HepG2 (cell line): ENCODE measurements around the gene IL3RA. TPM values are rescaled to one million over a fixed set of nuclear protein-coding genes. Genes with fewer than 3 reads are reported as not detected.

ENCODE experiments used
- AGO2 ChIP-seq: fragments of 200-400 bp; formaldehyde crosslinking; optimal IDR thresholded peaks from 2 replicates; pipeline ENCODE3; 2017; ENCODE audit warnings: mild to moderate bottlenecking, low read depth, low read length, moderate library complexity
- BCLAF1 ChIP-seq: fragments of 450-650 bp; IDR thresholded peaks from 2 replicates; pipeline ENCODE4 v1.6.1; 2017; ENCODE audit warnings: mild to moderate bottlenecking
- BORCS8-MEF2B ChIP-seq: sonication (generic); formaldehyde crosslinking; IDR thresholded peaks from 2 replicates; pipeline ENCODE4 v1.8.0; 2022; ENCODE audit warnings: mild to moderate bottlenecking, missing genetic modification reagents
- HDAC6 ChIP-seq: fragments of 200-600 bp; sonication (generic); IDR thresholded peaks from 2 replicates; pipeline ENCODE4 v1.7.0; 2017; ENCODE audit warnings: mild to moderate bottlenecking, antibody characterized with exemption, low read length, low read depth
- POLR2AphosphoS2 ChIP-seq: IDR thresholded peaks from 2 replicates; pipeline ENCODE4 v1.6.1; 2011; ENCODE audit warnings: low read depth, low read length, improper control_type of control experiment
- RCOR2 ChIP-seq: IDR thresholded peaks from 2 replicates; pipeline ENCODE4 v1.6.1; 2016; ENCODE audit warnings: missing biosample characterization, missing genetic modification reagents
- RXRA ChIP-seq: sonication (generic); formaldehyde crosslinking; IDR thresholded peaks from 2 replicates; pipeline ENCODE4 v1.5.1; 2020; ENCODE audit warnings: missing genetic modification reagents
- STAG1 ChIP-seq: sonication (generic); formaldehyde crosslinking; IDR thresholded peaks from 2 replicates; pipeline ENCODE4 v1.4.0; 2020; ENCODE audit warnings: missing genetic modification reagents
- TP53 ChIP-seq: sonication (generic); formaldehyde crosslinking; conservative IDR thresholded peaks from 2 replicates; pipeline ENCODE4 v1.4.0; 2020; ENCODE audit warnings: missing genetic modification reagents
- TRAFD1 ChIP-seq: sonication (generic); formaldehyde crosslinking; IDR thresholded peaks from 2 replicates; pipeline ENCODE4 v1.5.1; 2020; ENCODE audit warnings: missing genetic modification reagents, mild to moderate bottlenecking, borderline replicate concordance
- ZNF354B ChIP-seq: sonication (generic); formaldehyde crosslinking; IDR thresholded peaks from 2 replicates; pipeline ENCODE4 v1.8.0; 2022; ENCODE audit warnings: mild to moderate bottlenecking, missing genetic modification reagents
- ZNF639 ChIP-seq: conservative IDR thresholded peaks from 2 replicates; pipeline ENCODE4 v1.6.1; 2018; ENCODE audit warnings: missing genetic modification reagents
- ZNF660 ChIP-seq: sonication (generic); formaldehyde crosslinking; IDR thresholded peaks from 2 replicates; pipeline ENCODE4 v1.5.1; 2020; ENCODE audit warnings: mild to moderate bottlenecking, low read depth, missing genetic modification reagents, borderline replicate concordance
- ZNF7 ChIP-seq: IDR thresholded peaks from 2 replicates; pipeline ENCODE4 v1.6.1; 2016; ENCODE audit warnings: missing biosample characterization, missing genetic modification reagents
- polyA plus RNA-seq, 8 experiments: library from polyadenylated mRNA; depleted of rRNA in 3 of 8; stranded (reverse) in 7 of 8; unstranded in 1 of 8; fragments of >200 nt; fragmentation: Illumina TruSeq in 4 of 8; extraction: Trizol in 4 of 8; gene quantifications; 2 replicates each; pipeline versions ENCODE4 v1.2.1 to v1.2.3, GENCODE V29; 2011 to 2016; ENCODE audit warnings: low read depth in 4 of 8, missing spikeins in 1 of 8, mixed read lengths in 1 of 8; ENCODE audit not compliant: insufficient read depth in 1 of 8
- total RNA-seq, 5 experiments: library from RNA; depleted of rRNA; stranded (reverse); fragments of >200 nt; fragmentation: Illumina TruSeq; extraction: Trizol; gene quantifications; 2 replicates each; pipeline ENCODE4 v1.2.3, GENCODE V29; 2016; ENCODE audit warnings: low read depth in 1 of 5

IL3RA gene
- total and polyA plus RNA-seq, 2 of the 13 experiments (the other 11 are each of a cell fraction or from before 2014, with no cell fraction given), result not detected

- TF ChIP-seq HDAC6, result no peak
- TF ChIP-seq BORCS8-MEF2B, result no peak
- peak; percentile 18; the same call in 1 of the 2 replicates for TF ChIP-seq RXRA (CRISPR knock-in tag)
- 0 out of 2 replicates have a peak, but pooled peaks have one; percentile 31 for TF ChIP-seq POLR2AphosphoS2
- TF ChIP-seq ZNF7 (CRISPR knock-in tag), result no peak
- TF ChIP-seq STAG1 (CRISPR knock-in tag), result no peak
- no peak for TF ChIP-seq ZNF354B (CRISPR knock-in tag)
- no peak for TF ChIP-seq ZNF639 (CRISPR knock-in tag)
- TF ChIP-seq AGO2, result peak; percentile 92
- TF ChIP-seq ZNF660 (CRISPR knock-in tag), result no peak
- TF ChIP-seq TP53, result no peak
- no peak for TF ChIP-seq RCOR2 (CRISPR knock-in tag)
- TF ChIP-seq TRAFD1 (CRISPR knock-in tag), result no peak
- no peak for TF ChIP-seq BCLAF1
These were observed 52.8 kb downstream of the IL3RA start (continued) for GRCh38 chrX:1389181-1389992.
